IMR-90 (cell line): Measurements from ENCODE around the gene ATP6AP1. TPM values are rescaled to one million over a fixed set of nuclear protein-coding genes. Genes with fewer than 3 reads are reported as not detected.

Source experiments
- ATAC-seq: fragments of 200-7000 bp; cut with Tn5 transposase; 2 replicates; pipeline ENCODE4 v1.9.1; 2020; ENCODE audit warnings: low read depth, mild to moderate bottlenecking, moderate library complexity
- BruUV-seq: library from RNA; stranded (reverse); fragments of 400-500 nt; replicated peaks from 2 replicates; lab custom pipeline; 2021; lab: Mats Ljungman, UMichigan
- CTCF ChIA-PET: fragments of 300-600 bp; formaldehyde crosslinking; extraction: SDS; loops from one replicate; lab custom pipeline; 2021; ENCODE audit warnings: antibody characterized with exemption; lab: Yijun Ruan, JAX
- POLR2A ChIA-PET: fragments of 300-600 bp; sonication (Branson Sonifier 250); formaldehyde crosslinking; loops from one replicate; lab custom pipeline; 2022; ENCODE audit warnings: antibody characterized with exemption; ENCODE audit not compliant: unreplicated experiment; lab: Charles Lee
- DNase-seq: peaks from one replicate; pipeline ENCODE4 v3.0.0; 2013
- H2AFZ ChIP-seq: replicated peaks from 2 replicates; pipeline ENCODE3; 2013; ENCODE audit warnings: low read length, mild to moderate bottlenecking; ENCODE audit not compliant: poor library complexity
- H2AK5ac ChIP-seq: 2 replicates; pipeline ENCODE4 v1.6.1; 2013; ENCODE audit warnings: low read depth, low read length, inconsistent platforms
- H2AK9ac ChIP-seq: replicated peaks from 2 replicates; pipeline ENCODE3; 2013; ENCODE audit warnings: mild to moderate bottlenecking, low read depth, low read length, moderate library complexity; ENCODE audit not compliant: poor library complexity
- H2BK120ac ChIP-seq: 2 replicates; pipeline ENCODE4 v1.6.1; 2013; ENCODE audit warnings: low read depth, low read length, inconsistent platforms
- H2BK15ac ChIP-seq: 3 replicates; pipeline ENCODE4 v1.6.1; 2013; ENCODE audit warnings: low read depth, low read length, inconsistent platforms
- H2BK20ac ChIP-seq: 2 replicates; pipeline ENCODE4 v1.6.1; 2013; ENCODE audit warnings: low read depth, mild to moderate bottlenecking, inconsistent platforms, low read length, moderate library complexity
- H2BK5ac ChIP-seq: 2 replicates; pipeline ENCODE4 v1.6.1; 2013; ENCODE audit warnings: mild to moderate bottlenecking, low read depth, low read length, inconsistent platforms; ENCODE audit not compliant: poor library complexity, severe bottlenecking
- H3K14ac ChIP-seq: replicated peaks from 2 replicates; pipeline ENCODE4 v1.6.1; 2013; ENCODE audit warnings: low read depth, low read length, inconsistent platforms
- H3K18ac ChIP-seq: 2 replicates; pipeline ENCODE4 v1.6.1; 2013; ENCODE audit warnings: low read depth, low read length, control low read depth
- H3K23ac ChIP-seq: 2 replicates; pipeline ENCODE4 v1.6.1; 2013; ENCODE audit warnings: low read depth, low read length, inconsistent platforms
- H3K27ac ChIP-seq: 2 replicates; pipeline ENCODE4 v1.5.1; 2013; ENCODE audit warnings: mild to moderate bottlenecking, control low read depth, low read length; ENCODE audit not compliant: insufficient read depth
- H3K27me3 ChIP-seq: 2 replicates; pipeline ENCODE4 v1.6.1; 2013; ENCODE audit warnings: low read length; ENCODE audit not compliant: control insufficient read depth, insufficient read depth
- H3K36me3 ChIP-seq: 2 replicates; pipeline ENCODE4 v1.6.1; 2013; ENCODE audit warnings: low read length, mixed read lengths; ENCODE audit not compliant: control insufficient read depth, insufficient read depth
- H3K4ac ChIP-seq: 2 replicates; pipeline ENCODE4 v1.6.1; 2013; ENCODE audit warnings: low read depth, low read length, inconsistent platforms
- H3K4me1 ChIP-seq: 2 replicates; pipeline ENCODE4 v1.6.1; 2013; ENCODE audit warnings: low read length, mixed read lengths; ENCODE audit not compliant: control insufficient read depth, insufficient read depth
- H3K4me2 ChIP-seq: 2 replicates; pipeline ENCODE4 v1.6.1; 2013; ENCODE audit warnings: low read depth, mild to moderate bottlenecking, control low read depth, low read length, moderate library complexity
- H3K4me3 ChIP-seq: 2 replicates; pipeline ENCODE4 v1.5.1; 2013; ENCODE audit warnings: low read depth, mild to moderate bottlenecking, control low read depth, low read length, moderate library complexity; ENCODE audit not compliant: insufficient read depth
- H3K56ac ChIP-seq: 2 replicates; pipeline ENCODE4 v1.6.1; 2013; ENCODE audit warnings: low read length, inconsistent platforms; ENCODE audit not compliant: insufficient read depth; ENCODE audit errors: extremely low read depth
- H3K79me1 ChIP-seq, 2 experiments: 2 replicates each; pipeline ENCODE4 v1.6.1; 2013; ENCODE audit warnings: low read length in 2 of 2, inconsistent platforms in 1 of 2, low read depth in 1 of 2
- H3K9ac ChIP-seq: 2 replicates; pipeline ENCODE4 v1.6.1; 2013; ENCODE audit warnings: low read depth, low read length, control low read depth
- H3K9me1 ChIP-seq: 2 replicates; pipeline ENCODE4 v1.6.1; 2013; ENCODE audit warnings: low read length, inconsistent platforms; ENCODE audit not compliant: insufficient read depth
- H3K9me3 ChIP-seq: 2 replicates; pipeline ENCODE4 v1.6.1; 2013; ENCODE audit warnings: low read length; ENCODE audit not compliant: control insufficient read depth, insufficient read depth
- H4K20me1 ChIP-seq: 2 replicates; pipeline ENCODE4 v1.6.1; 2013; ENCODE audit warnings: low read length, inconsistent platforms; ENCODE audit not compliant: insufficient read depth
- H4K5ac ChIP-seq: 2 replicates; pipeline ENCODE4 v1.6.1; 2013; ENCODE audit warnings: mild to moderate bottlenecking, low read depth, low read length, control low read depth
- H4K8ac ChIP-seq, 2 experiments: 2 replicates each; pipeline ENCODE4 v1.6.1; 2013; ENCODE audit warnings: low read depth in 2 of 2, low read length in 2 of 2, control low read depth in 1 of 2, inconsistent platforms in 1 of 2
- H4K91ac ChIP-seq: 2 replicates; pipeline ENCODE4 v1.6.1; 2013; ENCODE audit warnings: low read depth, low read length, inconsistent platforms; ENCODE audit not compliant: insufficient read depth
- BHLHE40 ChIP-seq: fragments of 150-350 bp; IDR thresholded peaks from 2 replicates; pipeline ENCODE4 v1.6.1; 2016; ENCODE audit warnings: mild to moderate bottlenecking, low read depth, low read length
- CEBPB ChIP-seq: IDR thresholded peaks from 2 replicates; pipeline ENCODE4 v1.6.1; 2012; ENCODE audit warnings: low read depth, low read length, improper control_type of control experiment
- CHD1 ChIP-seq: IDR thresholded peaks from 2 replicates; pipeline ENCODE4 v1.6.1; 2012; ENCODE audit warnings: low read depth, low read length, improper control_type of control experiment
- FOS ChIP-seq: fragments of 150-350 bp; IDR thresholded peaks from 2 replicates; pipeline ENCODE4 v1.6.1; 2016; ENCODE audit warnings: low read depth, low read length
- MAFK ChIP-seq: IDR thresholded peaks from 2 replicates; pipeline ENCODE4 v1.6.1; 2012; ENCODE audit warnings: low read depth, low read length, improper control_type of control experiment
- MAZ ChIP-seq: IDR thresholded peaks from 2 replicates; pipeline ENCODE4 v1.6.1; 2012; ENCODE audit warnings: low read depth, mild to moderate bottlenecking, low read length, improper control_type of control experiment, moderate library complexity, borderline replicate concordance
- MXI1 ChIP-seq: IDR thresholded peaks from 2 replicates; pipeline ENCODE4 v1.6.1; 2012; ENCODE audit warnings: low read depth, mild to moderate bottlenecking, low read length, moderate library complexity, borderline replicate concordance
- POLR2A ChIP-seq: IDR thresholded peaks from 2 replicates; pipeline ENCODE4 v1.6.1; 2012; ENCODE audit warnings: mild to moderate bottlenecking, low read depth, low read length
- RAD21 ChIP-seq: IDR thresholded peaks from 2 replicates; pipeline ENCODE4 v1.6.1; 2012; ENCODE audit warnings: low read length, improper control_type of control experiment
- RCOR1 ChIP-seq: IDR thresholded peaks from 2 replicates; pipeline ENCODE4 v1.6.1; 2012; ENCODE audit warnings: mild to moderate bottlenecking, low read length, improper control_type of control experiment; ENCODE audit not compliant: insufficient replicate concordance
- RFX5 ChIP-seq: IDR thresholded peaks from 2 replicates; pipeline ENCODE4 v1.8.0; 2012; ENCODE audit warnings: low read depth, mild to moderate bottlenecking, low read length, moderate library complexity
- SMC3 ChIP-seq: fragments of 150-350 bp; IDR thresholded peaks from 2 replicates; pipeline ENCODE4 v1.6.1; 2016; ENCODE audit warnings: low read depth, mild to moderate bottlenecking, antibody characterized with exemption, low read length, moderate library complexity
- USF2 ChIP-seq: fragments of 150-350 bp; IDR thresholded peaks from 2 replicates; pipeline ENCODE4 v1.6.1; 2017; ENCODE audit warnings: mild to moderate bottlenecking, antibody characterized with exemption, low read length, low read depth
- WGBS, 2 experiments: methylation state at CpG; one replicate each; pipeline versions ENCODE4 v1.1.5 to v1.1.7; 2013; ENCODE audit warnings: missing lambda C conversion rate in 2 of 2; ENCODE audit not compliant: insufficient read length in 1 of 2; ENCODE audit errors: extremely low coverage in 2 of 2; 5-methylcytosine and 5-hydroxymethylcytosine counted together
- dilution Hi-C: fragments of 300-500 bp; cut with HindIII; formaldehyde crosslinking; loops from one replicate; pipeline ENCODE4 v1.14.3; 2018; ENCODE audit warnings: low sequenced_read_pairs; ENCODE audit not compliant: unreplicated experiment
- in situ Hi-C: fragments of 300-500 bp; cut with MboI; formaldehyde crosslinking; loops from 3 replicates; pipeline ENCODE4 v1.14.3; 2019; ENCODE audit warnings: low sequenced_read_pairs, inconsistent platforms, mixed read lengths
- intact Hi-C: fragments of 100-400 bp; cut with micrococcal nuclease; formaldehyde crosslinking; loops from 2 replicates; pipeline ENCODE4 v1.10.0; 2022
- polyA plus RNA-seq, 3 experiments: library from polyadenylated mRNA; depleted of rRNA; stranded (reverse); fragments of >200 nt; gene quantifications; 2 replicates each; pipeline ENCODE4 v1.2.3, GENCODE V29; 2012; ENCODE audit warnings: low replicate concordance in 1 of 3
- total RNA-seq: library from RNA; depleted of rRNA; stranded (reverse); fragments of >200 nt; gene quantifications from 2 replicates; pipeline ENCODE4 v1.2.3, GENCODE V29; 2012
- TF ChIP-seq, protein P1 (sequence below): fragments of 150-350 bp; IDR thresholded peaks from 2 replicates; pipeline ENCODE4 v1.6.1; 2016; ENCODE audit warnings: low read depth, mild to moderate bottlenecking, low read length, moderate library complexity, borderline replicate concordance

The ATP6AP1 gene
- total and polyA plus RNA-seq, 2 of the 4 experiments (the other 2 are of a cell fraction) = 13.8 to 96.7 TPM

DNA sequence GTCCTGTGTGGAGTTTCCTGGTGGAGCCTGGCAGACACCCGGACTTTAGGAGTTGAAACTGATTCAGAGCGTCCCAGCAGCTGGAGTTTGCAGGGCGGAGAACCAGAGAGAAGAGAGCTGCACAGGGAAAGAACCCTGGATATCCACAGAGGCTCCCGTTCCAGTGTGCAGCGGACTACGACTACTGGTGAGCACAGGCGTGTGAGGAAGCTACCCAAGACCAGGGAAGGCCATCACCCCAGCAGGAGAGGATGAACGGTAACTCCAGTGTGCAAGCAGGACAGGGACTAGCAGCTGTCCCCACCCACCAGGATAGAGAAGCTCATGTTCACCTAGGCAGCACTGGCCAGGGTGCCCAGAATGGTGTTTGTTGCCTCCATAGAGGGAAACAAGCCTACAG, 48.3 kb downstream of the ATP6AP1 start:
- Histone ChIP-seq H2BK5ac (no peak overlapping the region), H3K23ac (no peak overlapping the region), H3K9me1 (no peaks in the 10 kb centered on the region), H2AK9ac (no peak overlapping the region), H2BK20ac (no peak overlapping the region), H4K5ac (no peak overlapping the region), H4K8ac (no peak overlapping the region), H3K4me3 (no peak overlapping the region), H3K4ac (no peak overlapping the region), H3K36me3 (peaks cover 13% of the 10 kb centered on the region), H2BK15ac (no peak overlapping the region), H3K4me1 (no peaks in the 10 kb centered on the region), H2AK5ac (no peak overlapping the region), H3K27me3 (no peaks in the 10 kb centered on the region), H3K56ac (no peak overlapping the region), H3K9me3 (peaks cover 2% of the 10 kb centered on the region; the same call in 1 of the 2 replicates), H2AFZ (no peak overlapping the region), H3K4me2 (no peak overlapping the region), H3K14ac (no peak overlapping the region), H3K18ac (no peak overlapping the region), H3K79me1 (no peaks in the 10 kb centered on the region; a peak in 1 of 4 replicates), H4K20me1 (no peaks in the 10 kb centered on the region; the same call in 1 of the 2 replicates), H3K27ac (no peak overlapping the region), H3K9ac (no peak overlapping the region), H4K91ac (no peak overlapping the region), H2BK120ac (no peak overlapping the region)
- POLR2A ChIA-PET = interaction anchor here (0.7 to 0.8 kb wide), 2 partner anchors 12 to 146 kb away, joined by 3 to 7 read pairs; no protein-coding TSS in a partner anchor
- intact Hi-C loops = no loop called here
- DNase-seq (no peak), ATAC-seq (no peak)
- no peak for TF ChIP-seq RCOR1
- TF ChIP-seq, protein P1, sequence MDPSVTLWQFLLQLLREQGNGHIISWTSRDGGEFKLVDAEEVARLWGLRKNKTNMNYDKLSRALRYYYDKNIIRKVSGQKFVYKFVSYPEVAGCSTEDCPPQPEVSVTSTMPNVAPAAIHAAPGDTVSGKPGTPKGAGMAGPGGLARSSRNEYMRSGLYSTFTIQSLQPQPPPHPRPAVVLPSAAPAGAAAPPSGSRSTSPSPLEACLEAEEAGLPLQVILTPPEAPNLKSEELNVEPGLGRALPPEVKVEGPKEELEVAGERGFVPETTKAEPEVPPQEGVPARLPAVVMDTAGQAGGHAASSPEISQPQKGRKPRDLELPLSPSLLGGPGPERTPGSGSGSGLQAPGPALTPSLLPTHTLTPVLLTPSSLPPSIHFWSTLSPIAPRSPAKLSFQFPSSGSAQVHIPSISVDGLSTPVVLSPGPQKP = no peak
- TF ChIP-seq MXI1 = no peak
- TF ChIP-seq POLR2A = no peak
- no peak for TF ChIP-seq CHD1
- TF ChIP-seq RAD21 = no peak
- no peak for TF ChIP-seq BHLHE40
- no peak for TF ChIP-seq SMC3
- TF ChIP-seq CEBPB = no peak
- no peak for TF ChIP-seq MAZ
- TF ChIP-seq MAFK = no peak
- TF ChIP-seq FOS = no peak
- TF ChIP-seq RFX5 = no peak
- TF ChIP-seq USF2 = no peak
- CTCF ChIA-PET = no interaction called here
- in situ Hi-C loops = no loop called here
- WGBS, 2 experiments = 77% methylated on average over 3 of the region's 8 CpGs; no CpG with 5 or more reads in 1 of the 2 experiments
- dilution Hi-C loops = no loop called here
- BruUV-seq = no TSS peak
